SW 1271 (cell line): ENCODE measurements around the gene UGT1A8.

Experiments
- DNase-seq, 2 experiments: peaks; one replicate each; lab custom pipeline; 2025; lab: John Stamatoyannopoulos, UW

Gene UGT1A8

GRCh38 chr2:233800208-233800607 lies 182.8 kb downstream of the UGT1A8 start:
- DNase-seq, result no peak

GRCh38 chr2:233801357-233802131 lies 184.1 kb downstream of the UGT1A8 start:
- peak in 1 of 2 experiments; percentile 3 for DNase-seq

- DNase-seq, result no peak
Observed at GRCh38 chr2:233802132-233802815, 184.8 kb downstream of the UGT1A8 start.

- DNase-seq, result no peak
Observed at GRCh38 chr2:233803292-233803911, 186.0 kb downstream of the UGT1A8 start.

GRCh38 chr2:233803994-233804393 lies 186.6 kb downstream of the UGT1A8 start:
- no peak for DNase-seq

- no peak for DNase-seq
Observed at GRCh38 chr2:233807215-233807865, 189.9 kb downstream of the UGT1A8 start.

GRCh38 chr2:233807966-233808935 lies 190.8 kb downstream of the UGT1A8 start:
- no peak for DNase-seq

GRCh38 chr2:233810385-233810784 lies 193.0 kb downstream of the UGT1A8 start:
- DNase-seq, result no peak

GRCh38 chr2:233811087-233811486 lies 193.7 kb downstream of the UGT1A8 start:
- no peak for DNase-seq

- no peak for DNase-seq
Observed at GRCh38 chr2:233811732-233812131, 194.3 kb downstream of the UGT1A8 start.

- DNase-seq, result no peak
Observed at GRCh38 chr2:233813236-233814055, 196.0 kb downstream of the UGT1A8 start.

- DNase-seq, result peak in 1 of 2 experiments; percentile 10
Observed at GRCh38 chr2:233814056-233814835, 196.8 kb downstream of the UGT1A8 start.

GRCh38 chr2:233815861-233816260 lies 198.4 kb downstream of the UGT1A8 start:
- no peak for DNase-seq

- DNase-seq, result no peak
Observed at GRCh38 chr2:233816334-233816733, 198.9 kb downstream of the UGT1A8 start.

- DNase-seq, result no peak
Observed at GRCh38 chr2:233816771-233817170, 199.3 kb downstream of the UGT1A8 start.

- no peak for DNase-seq
Observed at GRCh38 chr2:233817361-233817911, 200.0 kb downstream of the UGT1A8 start.

GRCh38 chr2:233817995-233818638 lies 200.7 kb downstream of the UGT1A8 start:
- DNase-seq, result no peak
